NCI-H2227 (cell line): ENCODE measurements around the gene TCFL5.
"Not testable (repeated sequence)": the region's sequence is repeated elsewhere in the genome, so short reads cannot be mapped to it uniquely, and the experiment has no call there.

Experiments used
- DNase-seq: peaks from one replicate; lab custom pipeline; 2025; ENCODE audit not compliant: unreplicated experiment; lab: John Stamatoyannopoulos, UW

TCFL5 gene

GRCh38 chr20:62858058-62858830 is 3.4 kb downstream of the TCFL5 start:
- DNase-seq: no peak

- no peak for DNase-seq
Measured at GRCh38 chr20:62856931-62857619, 4.5 kb downstream of the TCFL5 start.

GRCh38 chr20:62855120-62855519 is 6.5 kb downstream of the TCFL5 start:
- no peak for DNase-seq

- no peak for DNase-seq
Measured at GRCh38 chr20:62854121-62854520, 7.5 kb downstream of the TCFL5 start.

- DNase-seq: not testable (repeated sequence)
Measured at GRCh38 chr20:62853304-62853703, 8.3 kb downstream of the TCFL5 start.

GRCh38 chr20:62852841-62853240 is 8.8 kb downstream of the TCFL5 start:
- DNase-seq: no peak

- DNase-seq: no peak
Measured at GRCh38 chr20:62852196-62852595, 9.4 kb downstream of the TCFL5 start.

- DNase-seq: peak; percentile 28
Measured at GRCh38 chr20:62850333-62850974, 11.2 kb downstream of the TCFL5 start.

GRCh38 chr20:62849431-62849830 is 12.2 kb downstream of the TCFL5 start:
- no peak for DNase-seq

- DNase-seq: not testable (repeated sequence)
Measured at GRCh38 chr20:62848917-62849316, 12.7 kb downstream of the TCFL5 start.

- no peak for DNase-seq
Measured at GRCh38 chr20:62846166-62846890, 15.3 kb downstream of the TCFL5 start.

GRCh38 chr20:62845416-62846160 is 16.0 kb downstream of the TCFL5 start:
- DNase-seq: no peak

- no peak for DNase-seq
Measured at GRCh38 chr20:62844182-62844581, 17.4 kb downstream of the TCFL5 start.

- no peak for DNase-seq
Measured at GRCh38 chr20:62843656-62844055, 18.0 kb downstream of the TCFL5 start.

- no peak for DNase-seq
Measured at GRCh38 chr20:62841705-62842212, 19.9 kb downstream of the TCFL5 start.

GRCh38 chr20:62840244-62841197 is 21.1 kb downstream of the TCFL5 start:
- DNase-seq: no peak

GRCh38 chr20:62839816-62840215 is 21.8 kb downstream of the TCFL5 start:
- DNase-seq: no peak

GRCh38 chr20:62839261-62839660 is 22.4 kb downstream of the TCFL5 start:
- no peak for DNase-seq

GRCh38 chr20:62838128-62838891 is 23.3 kb downstream of the TCFL5 start:
- no peak for DNase-seq
